OCI-LY1 (cell line): ENCODE results near the gene RASSF6.

Experiments used
- H2AFZ ChIP-seq: fragments of 200-600 bp; sonication (generic), shearing (Covaris generic); 2 replicates; pipeline ENCODE4 v1.6.0; 2014; ENCODE audit warnings: antibody characterized with exemption, mild to moderate bottlenecking, low read length
- H3F3A ChIP-seq: fragments of 200-600 bp; sonication (generic), shearing (Covaris generic); 2 replicates; pipeline ENCODE4 v1.6.0; 2014; ENCODE audit warnings: mild to moderate bottlenecking, antibody characterized with exemption, low read length, moderate library complexity; ENCODE audit not compliant: insufficient read depth
- H3K27ac ChIP-seq: fragments of 200-600 bp; sonication (generic); 2 replicates; pipeline ENCODE4 v1.5.1; 2014; ENCODE audit warnings: low read length, mixed run types, mild to moderate bottlenecking, low read depth; ENCODE audit not compliant: poor library complexity, severe bottlenecking
- H3K27me3 ChIP-seq: fragments of 200-600 bp; sonication (generic); 2 replicates; pipeline ENCODE4 v1.6.0; 2014; ENCODE audit warnings: antibody characterized with exemption, mild to moderate bottlenecking, low read length, moderate library complexity; ENCODE audit not compliant: insufficient read depth
- H3K36me3 ChIP-seq: fragments of 200-600 bp; sonication (generic); 2 replicates; pipeline ENCODE4 v1.6.1; 2014; ENCODE audit warnings: mild to moderate bottlenecking, antibody characterized with exemption, low read length, moderate library complexity, mixed read lengths; ENCODE audit not compliant: insufficient read depth
- H3K4me1 ChIP-seq: fragments of 200-600 bp; sonication (generic); 2 replicates; pipeline ENCODE4 v1.5.1; 2014; ENCODE audit warnings: mild to moderate bottlenecking, low read length, moderate library complexity; ENCODE audit not compliant: insufficient read depth, severe bottlenecking
- H3K4me2 ChIP-seq: fragments of 200-600 bp; sonication (generic), shearing (Covaris generic); 2 replicates; pipeline ENCODE4 v1.6.1; 2014; ENCODE audit warnings: low read length
- H3K4me3 ChIP-seq: fragments of 200-600 bp; sonication (generic); 2 replicates; pipeline ENCODE4 v1.5.1; 2014; ENCODE audit warnings: low read length, low read depth, mild to moderate bottlenecking, mixed read lengths; ENCODE audit not compliant: poor library complexity, severe bottlenecking
- H3K79me2 ChIP-seq: fragments of 200-600 bp; shearing (Covaris generic); 2 replicates; pipeline ENCODE4 v1.6.1; 2016; ENCODE audit warnings: mixed run types, low read length, mixed read lengths; ENCODE audit not compliant: insufficient read depth
- H3K9ac ChIP-seq: fragments of 200-600 bp; sonication (generic), shearing (Covaris generic); 2 replicates; pipeline ENCODE4 v1.6.1; 2014; ENCODE audit warnings: mild to moderate bottlenecking, low read length, mixed read lengths
- H3K9me2 ChIP-seq: fragments of 200-600 bp; sonication (generic), shearing (Covaris generic); 2 replicates; pipeline ENCODE4 v1.6.1; 2014; ENCODE audit warnings: low read depth, mild to moderate bottlenecking, low read length, mixed read lengths
- H3K9me3 ChIP-seq: fragments of 200-600 bp; shearing (Covaris generic); 2 replicates; pipeline ENCODE4 v1.6.1; 2014; ENCODE audit warnings: low read length, mixed read lengths
- H4K20me1 ChIP-seq: fragments of 200-600 bp; sonication (generic), shearing (Covaris generic); 2 replicates; pipeline ENCODE4 v1.6.0; 2016; ENCODE audit warnings: mild to moderate bottlenecking, low read length; ENCODE audit not compliant: insufficient read depth
- CTCF ChIP-seq: fragments of 200-600 bp; sonication (generic), shearing (Covaris generic); IDR thresholded peaks from 2 replicates; pipeline ENCODE4 v1.5.1; 2017; ENCODE audit warnings: mild to moderate bottlenecking, antibody characterized with exemption, low read length, moderate library complexity, mixed read lengths
- EZH2 ChIP-seq: fragments of 200-600 bp; sonication (generic), shearing (Covaris generic); IDR thresholded peaks from 2 replicates; pipeline ENCODE4 v1.8.0; 2017; ENCODE audit warnings: borderline replicate concordance, mixed run types, mild to moderate bottlenecking, antibody characterized with exemption, low read length, moderate library complexity, mixed read lengths

RASSF6 gene

GRCh38 chr4:73589261-73589847 is 30.9 kb downstream of the RASSF6 start:
- H3K9me2 ChIP-seq = no peaks in the 10 kb centered on the region
- peak overlapping the region; percentile 49 for H3K4me2 ChIP-seq
- H3K36me3 ChIP-seq = peaks cover 83% of the 10 kb centered on the region
- peaks cover 62% of the 10 kb centered on the region for H3K4me1 ChIP-seq
- H3K9me3 ChIP-seq = no peaks in the 10 kb centered on the region; the same call in 1 of the 2 replicates
- no peaks in the 10 kb centered on the region; the same call in 1 of the 2 replicates for H3K79me2 ChIP-seq
- TF ChIP-seq CTCF (no peak), EZH2 (no peak)
- H3K9ac ChIP-seq = peak overlapping the region; percentile 62
- peak overlapping the region; percentile 39 for H3K4me3 ChIP-seq
- H2AFZ ChIP-seq = no peak overlapping the region
- no peaks in the 10 kb centered on the region for H4K20me1 ChIP-seq
- H3K27me3 ChIP-seq = no peaks in the 10 kb centered on the region
- peaks cover 31% of the 10 kb centered on the region for H3F3A ChIP-seq
- peak overlapping the region; percentile 100 for H3K27ac ChIP-seq

- H3K4me1 ChIP-seq = peaks cover 55% of the 10 kb centered on the region
- peak overlapping the region; percentile 100 for H3K27ac ChIP-seq
- H3K79me2 ChIP-seq = no peaks in the 10 kb centered on the region
- peaks cover 88% of the 10 kb centered on the region for H3K36me3 ChIP-seq
- no peaks in the 10 kb centered on the region for H3K9me2 ChIP-seq
- TF ChIP-seq EZH2 (no peak), CTCF (no peak)
- H3F3A ChIP-seq = peaks cover 31% of the 10 kb centered on the region
- H2AFZ ChIP-seq = no peak overlapping the region
- no peaks in the 10 kb centered on the region for H3K27me3 ChIP-seq
- H4K20me1 ChIP-seq = no peaks in the 10 kb centered on the region
- H3K9ac ChIP-seq = peak overlapping the region; percentile 62
- H3K4me2 ChIP-seq = no peak overlapping the region
- H3K9me3 ChIP-seq = no peaks in the 10 kb centered on the region; the same call in 1 of the 2 replicates
- no peak overlapping the region for H3K4me3 ChIP-seq
These were observed 31.6 kb downstream of the RASSF6 start for GRCh38 chr4:73588613-73589012.

GRCh38 chr4:73586666-73587065 is 33.6 kb downstream of the RASSF6 start:
- H3K9me3 ChIP-seq = no peaks in the 10 kb centered on the region; the same call in 1 of the 2 replicates
- peaks cover 88% of the 10 kb centered on the region for H3K36me3 ChIP-seq
- no peak overlapping the region for H2AFZ ChIP-seq
- H3K4me2 ChIP-seq = no peak overlapping the region
- TF ChIP-seq EZH2 (no peak), CTCF (no peak)
- no peak overlapping the region for H3K9ac ChIP-seq
- H4K20me1 ChIP-seq = no peaks in the 10 kb centered on the region
- no peaks in the 10 kb centered on the region for H3K27me3 ChIP-seq
- H3K4me3 ChIP-seq = no peak overlapping the region
- H3K27ac ChIP-seq = peak overlapping the region; percentile 48
- H3K9me2 ChIP-seq = no peaks in the 10 kb centered on the region
- H3K79me2 ChIP-seq = no peaks in the 10 kb centered on the region
- peaks cover 35% of the 10 kb centered on the region for H3K4me1 ChIP-seq
- H3F3A ChIP-seq = peaks cover 21% of the 10 kb centered on the region
